ENCODE data around the gene PLRG1. TPM values are rescaled to one million over a fixed set of nuclear protein-coding genes. Genes with fewer than 3 reads are reported as not detected.

Gene PLRG1
- polyA plus RNA-seq, 1 donor from 2014 or later: 133 TPM

DNA sequence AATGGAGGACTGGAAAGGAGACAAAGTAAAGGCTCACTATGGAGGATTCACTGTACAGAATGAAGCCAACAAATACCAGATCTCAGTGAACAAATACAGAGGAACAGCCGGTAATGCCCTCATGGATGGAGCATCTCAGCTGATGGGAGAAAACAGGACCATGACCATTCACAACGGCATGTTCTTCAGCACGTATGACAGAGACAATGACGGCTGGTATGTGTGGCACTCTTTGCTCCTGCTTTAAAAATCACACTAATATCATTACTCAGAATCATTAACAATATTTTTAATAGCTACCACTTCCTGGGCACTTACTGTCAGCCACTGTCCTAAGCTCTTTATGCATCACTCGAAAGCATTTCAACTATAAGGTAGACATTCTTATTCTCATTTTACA is 19.4 kb upstream of the PLRG1 start:
- Histone ChIP-seq H2AFZ (ENCODE audit: low read depth, low read length) (no peak overlapping the region), H3K27me3 (ENCODE audit: insufficient read depth, low read depth, low read length) (no peaks in the 10 kb centered on the region), H3K4me3 (ENCODE audit: low read length) (no peak overlapping the region)

DNA sequence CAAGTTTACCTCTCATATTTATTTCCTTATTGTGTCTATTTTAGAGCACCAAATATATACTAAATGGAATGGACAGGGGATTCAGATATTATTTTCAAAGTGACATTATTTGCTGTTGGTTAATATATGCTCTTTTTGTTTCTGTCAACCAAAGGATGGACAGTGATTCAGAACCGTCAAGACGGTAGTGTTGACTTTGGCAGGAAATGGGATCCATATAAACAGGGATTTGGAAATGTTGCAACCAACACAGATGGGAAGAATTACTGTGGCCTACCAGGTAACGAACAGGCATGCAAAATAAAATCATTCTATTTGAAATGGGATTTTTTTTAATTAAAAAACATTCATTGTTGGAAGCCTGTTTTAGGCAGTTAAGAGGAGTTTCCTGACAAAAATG is 18.8 kb upstream of the PLRG1 start:
- H3K4me3 ChIP-seq (ENCODE audit: low read length): no peak overlapping the region
- H3K9me3 ChIP-seq (ENCODE audit: low read length): no peaks in the 10 kb centered on the region
- no peaks in the 10 kb centered on the region for H3K79me2 ChIP-seq (replicated peaks; ENCODE audit: insufficient read depth, low read length)
- H3K27ac ChIP-seq (ENCODE audit: low read length): no peak overlapping the region
- no peaks in the 10 kb centered on the region for H4K20me1 ChIP-seq (ENCODE audit: insufficient read depth)
- no peak overlapping the region for H2AFZ ChIP-seq (ENCODE audit: low read depth, low read length)
- no peak overlapping the region for H3K4me2 ChIP-seq (ENCODE audit: low read length)
- no peaks in the 10 kb centered on the region for H3K27me3 ChIP-seq (ENCODE audit: insufficient read depth, low read depth, low read length)
- no peaks in the 10 kb centered on the region for H3F3A ChIP-seq (ENCODE audit: insufficient read depth, low read length, poor library complexity, severe bottlenecking)
- no peaks in the 10 kb centered on the region for H3K36me3 ChIP-seq (ENCODE audit: insufficient read depth, low read length)
- no peak overlapping the region for H3K9ac ChIP-seq (ENCODE audit: low read length)
- no peaks in the 10 kb centered on the region for H3K9me2 ChIP-seq (ENCODE audit: insufficient read depth, low read length)
- TF ChIP-seq TAF1 (IDR thresholded peaks at IDR 0.05; ENCODE audit: low read depth): no peak

More for the DNA sequence above, 19.4 kb upstream of the PLRG1 start:
- Histone ChIP-seq H3K9ac (ENCODE audit: low read length) (no peak overlapping the region), H4K20me1 (ENCODE audit: insufficient read depth) (no peaks in the 10 kb centered on the region), H3K9me3 (ENCODE audit: low read length) (no peaks in the 10 kb centered on the region), H3K36me3 (ENCODE audit: insufficient read depth, low read length) (no peaks in the 10 kb centered on the region), H3K27ac (ENCODE audit: low read length) (no peak overlapping the region), H3K4me2 (ENCODE audit: low read length) (no peak overlapping the region), H3K79me2 (replicated peaks; ENCODE audit: insufficient read depth, low read length) (no peaks in the 10 kb centered on the region), H3F3A (ENCODE audit: insufficient read depth, low read length, poor library complexity, severe bottlenecking) (no peaks in the 10 kb centered on the region), H3K9me2 (ENCODE audit: insufficient read depth, low read length) (no peaks in the 10 kb centered on the region)
- TF ChIP-seq MXI1 (conservative IDR thresholded peaks at IDR 0.05; ENCODE audit: poor library complexity, severe bottlenecking): no peak
- TF ChIP-seq POLR2AphosphoS5 (IDR thresholded peaks at IDR 0.05): no peak
- TF ChIP-seq EZH2 (IDR thresholded peaks at IDR 0.05; ENCODE audit: borderline replicate concordance, insufficient read depth, low read length, poor library complexity, severe bottlenecking): no peak
- TF ChIP-seq RAD21 (conservative IDR thresholded peaks at IDR 0.05): no peak
- TF ChIP-seq, protein P1, sequence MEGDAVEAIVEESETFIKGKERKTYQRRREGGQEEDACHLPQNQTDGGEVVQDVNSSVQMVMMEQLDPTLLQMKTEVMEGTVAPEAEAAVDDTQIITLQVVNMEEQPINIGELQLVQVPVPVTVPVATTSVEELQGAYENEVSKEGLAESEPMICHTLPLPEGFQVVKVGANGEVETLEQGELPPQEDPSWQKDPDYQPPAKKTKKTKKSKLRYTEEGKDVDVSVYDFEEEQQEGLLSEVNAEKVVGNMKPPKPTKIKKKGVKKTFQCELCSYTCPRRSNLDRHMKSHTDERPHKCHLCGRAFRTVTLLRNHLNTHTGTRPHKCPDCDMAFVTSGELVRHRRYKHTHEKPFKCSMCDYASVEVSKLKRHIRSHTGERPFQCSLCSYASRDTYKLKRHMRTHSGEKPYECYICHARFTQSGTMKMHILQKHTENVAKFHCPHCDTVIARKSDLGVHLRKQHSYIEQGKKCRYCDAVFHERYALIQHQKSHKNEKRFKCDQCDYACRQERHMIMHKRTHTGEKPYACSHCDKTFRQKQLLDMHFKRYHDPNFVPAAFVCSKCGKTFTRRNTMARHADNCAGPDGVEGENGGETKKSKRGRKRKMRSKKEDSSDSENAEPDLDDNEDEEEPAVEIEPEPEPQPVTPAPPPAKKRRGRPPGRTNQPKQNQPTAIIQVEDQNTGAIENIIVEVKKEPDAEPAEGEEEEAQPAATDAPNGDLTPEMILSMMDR (IDR thresholded peaks at IDR 0.05; ENCODE audit: poor library complexity, severe bottlenecking): no peak
- no peak for TF ChIP-seq EP300 (conservative IDR thresholded peaks at IDR 0.05; ENCODE audit: poor library complexity, severe bottlenecking)
- TF ChIP-seq, protein P2, sequence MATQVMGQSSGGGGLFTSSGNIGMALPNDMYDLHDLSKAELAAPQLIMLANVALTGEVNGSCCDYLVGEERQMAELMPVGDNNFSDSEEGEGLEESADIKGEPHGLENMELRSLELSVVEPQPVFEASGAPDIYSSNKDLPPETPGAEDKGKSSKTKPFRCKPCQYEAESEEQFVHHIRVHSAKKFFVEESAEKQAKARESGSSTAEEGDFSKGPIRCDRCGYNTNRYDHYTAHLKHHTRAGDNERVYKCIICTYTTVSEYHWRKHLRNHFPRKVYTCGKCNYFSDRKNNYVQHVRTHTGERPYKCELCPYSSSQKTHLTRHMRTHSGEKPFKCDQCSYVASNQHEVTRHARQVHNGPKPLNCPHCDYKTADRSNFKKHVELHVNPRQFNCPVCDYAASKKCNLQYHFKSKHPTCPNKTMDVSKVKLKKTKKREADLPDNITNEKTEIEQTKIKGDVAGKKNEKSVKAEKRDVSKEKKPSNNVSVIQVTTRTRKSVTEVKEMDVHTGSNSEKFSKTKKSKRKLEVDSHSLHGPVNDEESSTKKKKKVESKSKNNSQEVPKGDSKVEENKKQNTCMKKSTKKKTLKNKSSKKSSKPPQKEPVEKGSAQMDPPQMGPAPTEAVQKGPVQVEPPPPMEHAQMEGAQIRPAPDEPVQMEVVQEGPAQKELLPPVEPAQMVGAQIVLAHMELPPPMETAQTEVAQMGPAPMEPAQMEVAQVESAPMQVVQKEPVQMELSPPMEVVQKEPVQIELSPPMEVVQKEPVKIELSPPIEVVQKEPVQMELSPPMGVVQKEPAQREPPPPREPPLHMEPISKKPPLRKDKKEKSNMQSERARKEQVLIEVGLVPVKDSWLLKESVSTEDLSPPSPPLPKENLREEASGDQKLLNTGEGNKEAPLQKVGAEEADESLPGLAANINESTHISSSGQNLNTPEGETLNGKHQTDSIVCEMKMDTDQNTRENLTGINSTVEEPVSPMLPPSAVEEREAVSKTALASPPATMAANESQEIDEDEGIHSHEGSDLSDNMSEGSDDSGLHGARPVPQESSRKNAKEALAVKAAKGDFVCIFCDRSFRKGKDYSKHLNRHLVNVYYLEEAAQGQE (IDR thresholded peaks at IDR 0.05; ENCODE audit: borderline replicate concordance): no peak
- TF ChIP-seq TAF1 (IDR thresholded peaks at IDR 0.05; ENCODE audit: low read depth): no peak
- TF ChIP-seq SMC3 (conservative IDR thresholded peaks at IDR 0.05; ENCODE audit: poor library complexity): no peak

Measured in neural cell (in vitro differentiated cells).